Neural cell (in vitro differentiated cells): Measurements from ENCODE around the gene GLT6D1. TPM values are rescaled to one million over a fixed set of nuclear protein-coding genes. Genes with fewer than 3 reads are reported as not detected.

ENCODE experiments used
- H2AFZ ChIP-seq: fragments of 200-600, 300-800 bp; sonication (generic), shearing (Covaris generic); 2 replicates; pipeline ENCODE4 v1.6.0; 2014; ENCODE audit warnings: low read depth, mild to moderate bottlenecking, antibody characterized with exemption, low read length, moderate library complexity
- H3F3A ChIP-seq: fragments of 200-600 bp; shearing (Covaris generic); 2 replicates; pipeline ENCODE4 v1.6.1; 2016; ENCODE audit warnings: mild to moderate bottlenecking, moderate library complexity, mixed read lengths, antibody characterized with exemption, low read length; ENCODE audit not compliant: insufficient read depth, poor library complexity, severe bottlenecking
- H3K27ac ChIP-seq: fragments of 200-600, 300-800 bp; sonication (generic), shearing (Covaris generic); 2 replicates; pipeline ENCODE4 v1.5.1; 2014; ENCODE audit warnings: mild to moderate bottlenecking, low read length, moderate library complexity
- H3K27me3 ChIP-seq: fragments of 300-800, 200-600 bp; sonication (generic), shearing (Covaris generic); 2 replicates; pipeline ENCODE4 v1.6.0; 2014; ENCODE audit warnings: mild to moderate bottlenecking, low read depth, low read length, moderate library complexity; ENCODE audit not compliant: insufficient read depth
- H3K36me3 ChIP-seq: fragments of 300-800, 200-600 bp; sonication (generic), shearing (Covaris generic); 2 replicates; pipeline ENCODE4 v1.5.1; 2014; ENCODE audit warnings: mild to moderate bottlenecking, antibody characterized with exemption, low read length, moderate library complexity; ENCODE audit not compliant: insufficient read depth
- H3K4me2 ChIP-seq: fragments of 300-800, 200-600 bp; sonication (generic), shearing (Covaris generic); 2 replicates; pipeline ENCODE4 v1.6.0; 2014; ENCODE audit warnings: mild to moderate bottlenecking, low read length
- H3K4me3 ChIP-seq: fragments of 300-800, 200-600 bp; sonication (generic), shearing (Covaris generic); 2 replicates; pipeline ENCODE4 v1.5.1; 2014; ENCODE audit warnings: mild to moderate bottlenecking, low read length, moderate library complexity
- H3K79me2 ChIP-seq: fragments of 200-600 bp; shearing (Covaris generic); replicated peaks from 2 replicates; pipeline ENCODE4 v1.6.0; 2014; ENCODE audit warnings: mild to moderate bottlenecking, low read length, moderate library complexity; ENCODE audit not compliant: insufficient read depth
- H3K9ac ChIP-seq: fragments of 300-800, 200-600 bp; sonication (generic), shearing (Covaris generic); 2 replicates; pipeline ENCODE4 v1.6.1; 2016; ENCODE audit warnings: mild to moderate bottlenecking, low read length, mixed read lengths
- H3K9me2 ChIP-seq: fragments of 200-600 bp; shearing (Covaris generic); 2 replicates; pipeline ENCODE4 v1.6.1; 2016; ENCODE audit warnings: mild to moderate bottlenecking, low read length, mixed read lengths; ENCODE audit not compliant: insufficient read depth
- H3K9me3 ChIP-seq: fragments of 200-600, 300-800 bp; sonication (generic), shearing (Covaris generic); 2 replicates; pipeline ENCODE4 v1.6.1; 2016; ENCODE audit warnings: mild to moderate bottlenecking, mixed run types, low read length, moderate library complexity, mixed read lengths
- H4K20me1 ChIP-seq: fragments of 200-600 bp; shearing (Covaris generic); 2 replicates; pipeline ENCODE4 v1.6.1; 2016; ENCODE audit warnings: mild to moderate bottlenecking, mixed run types; ENCODE audit not compliant: insufficient read depth
- CTCF ChIP-seq: fragments of 450-650 bp; IDR thresholded peaks from 2 replicates; pipeline ENCODE4 v1.5.1; 2014; ENCODE audit warnings: antibody characterized with exemption, mild to moderate bottlenecking, moderate library complexity; ENCODE audit not compliant: poor library complexity, severe bottlenecking
- EP300 ChIP-seq: fragments of 450-650 bp; conservative IDR thresholded peaks from 2 replicates; pipeline ENCODE4 v1.6.1; 2014; ENCODE audit warnings: antibody characterized with exemption, mild to moderate bottlenecking, moderate library complexity; ENCODE audit not compliant: poor library complexity, severe bottlenecking
- EZH2 ChIP-seq: fragments of 200-600, 300-800 bp; shearing (Covaris generic), sonication (generic); IDR thresholded peaks from 2 replicates; pipeline ENCODE4 v1.6.1; 2014; ENCODE audit warnings: antibody characterized with exemption, low read length, borderline replicate concordance, mild to moderate bottlenecking; ENCODE audit not compliant: insufficient read depth, poor library complexity, severe bottlenecking
- MXI1 ChIP-seq: fragments of 450-650 bp; conservative IDR thresholded peaks from 2 replicates; pipeline ENCODE4 v1.6.1; 2014; ENCODE audit warnings: antibody characterized with exemption, mild to moderate bottlenecking; ENCODE audit not compliant: poor library complexity, severe bottlenecking
- POLR2AphosphoS5 ChIP-seq: IDR thresholded peaks from 2 replicates; pipeline ENCODE4 v1.6.1; 2012
- RAD21 ChIP-seq: fragments of 450-650 bp; conservative IDR thresholded peaks from 2 replicates; pipeline ENCODE4 v1.6.1; 2014; ENCODE audit warnings: antibody characterized with exemption, mild to moderate bottlenecking, moderate library complexity
- SMC3 ChIP-seq: fragments of 450-650 bp; conservative IDR thresholded peaks from 2 replicates; pipeline ENCODE4 v1.6.1; 2014; ENCODE audit warnings: antibody characterized with exemption, mild to moderate bottlenecking, moderate library complexity; ENCODE audit not compliant: poor library complexity
- TAF1 ChIP-seq: IDR thresholded peaks from 2 replicates; pipeline ENCODE4 v1.6.1; 2012; ENCODE audit warnings: low read depth
- polyA plus RNA-seq: library from polyadenylated mRNA; depleted of rRNA; stranded (reverse); fragments of >200 nt; gene quantifications from 2 replicates; pipeline ENCODE4 v1.2.3, GENCODE V29; 2014
- TF ChIP-seq, protein P1 (sequence below): IDR thresholded peaks from 2 replicates; pipeline ENCODE4 v1.6.1; 2012; ENCODE audit warnings: borderline replicate concordance

Gene GLT6D1
- polyA plus RNA-seq, 1 donor from 2014 or later: not detected

DNA sequence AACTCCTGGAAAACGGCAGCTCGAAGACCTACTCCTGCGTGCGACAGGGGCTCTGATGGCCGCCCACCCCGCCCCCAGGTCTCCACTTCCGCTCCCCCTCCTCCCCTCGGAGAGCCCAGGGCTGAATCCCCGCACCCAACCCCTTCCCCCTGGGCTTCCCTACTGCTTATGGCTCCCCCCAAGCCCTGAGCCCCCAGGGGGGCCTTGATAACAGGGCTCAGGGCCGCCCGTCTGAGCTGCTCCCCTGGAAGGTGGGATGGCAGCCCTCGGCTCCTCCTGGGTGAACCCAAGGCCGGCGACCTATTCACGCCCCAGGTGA lies 30.4 kb downstream of the GLT6D1 start:
- H3K79me2 ChIP-seq: no peaks in the 10 kb centered on the region
- TF ChIP-seq SMC3 (no peak), TAF1 (no peak), EP300 (no peak), RAD21 (no peak), POLR2AphosphoS5 (no peak), MXI1 (no peak), CTCF (no peak), EZH2 (no peak)
- TF ChIP-seq, protein P1, sequence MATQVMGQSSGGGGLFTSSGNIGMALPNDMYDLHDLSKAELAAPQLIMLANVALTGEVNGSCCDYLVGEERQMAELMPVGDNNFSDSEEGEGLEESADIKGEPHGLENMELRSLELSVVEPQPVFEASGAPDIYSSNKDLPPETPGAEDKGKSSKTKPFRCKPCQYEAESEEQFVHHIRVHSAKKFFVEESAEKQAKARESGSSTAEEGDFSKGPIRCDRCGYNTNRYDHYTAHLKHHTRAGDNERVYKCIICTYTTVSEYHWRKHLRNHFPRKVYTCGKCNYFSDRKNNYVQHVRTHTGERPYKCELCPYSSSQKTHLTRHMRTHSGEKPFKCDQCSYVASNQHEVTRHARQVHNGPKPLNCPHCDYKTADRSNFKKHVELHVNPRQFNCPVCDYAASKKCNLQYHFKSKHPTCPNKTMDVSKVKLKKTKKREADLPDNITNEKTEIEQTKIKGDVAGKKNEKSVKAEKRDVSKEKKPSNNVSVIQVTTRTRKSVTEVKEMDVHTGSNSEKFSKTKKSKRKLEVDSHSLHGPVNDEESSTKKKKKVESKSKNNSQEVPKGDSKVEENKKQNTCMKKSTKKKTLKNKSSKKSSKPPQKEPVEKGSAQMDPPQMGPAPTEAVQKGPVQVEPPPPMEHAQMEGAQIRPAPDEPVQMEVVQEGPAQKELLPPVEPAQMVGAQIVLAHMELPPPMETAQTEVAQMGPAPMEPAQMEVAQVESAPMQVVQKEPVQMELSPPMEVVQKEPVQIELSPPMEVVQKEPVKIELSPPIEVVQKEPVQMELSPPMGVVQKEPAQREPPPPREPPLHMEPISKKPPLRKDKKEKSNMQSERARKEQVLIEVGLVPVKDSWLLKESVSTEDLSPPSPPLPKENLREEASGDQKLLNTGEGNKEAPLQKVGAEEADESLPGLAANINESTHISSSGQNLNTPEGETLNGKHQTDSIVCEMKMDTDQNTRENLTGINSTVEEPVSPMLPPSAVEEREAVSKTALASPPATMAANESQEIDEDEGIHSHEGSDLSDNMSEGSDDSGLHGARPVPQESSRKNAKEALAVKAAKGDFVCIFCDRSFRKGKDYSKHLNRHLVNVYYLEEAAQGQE: no peak
- no peak overlapping the region for H3K4me3 ChIP-seq
- H2AFZ ChIP-seq: no peak overlapping the region
- no peak overlapping the region for H3K4me2 ChIP-seq
- no peaks in the 10 kb centered on the region for H4K20me1 ChIP-seq
- H3K9me2 ChIP-seq: no peaks in the 10 kb centered on the region
- H3K9ac ChIP-seq: no peak overlapping the region
- H3F3A ChIP-seq: no peaks in the 10 kb centered on the region
- H3K9me3 ChIP-seq: no peaks in the 10 kb centered on the region
- H3K36me3 ChIP-seq: no peaks in the 10 kb centered on the region
- H3K27ac ChIP-seq: no peak overlapping the region
- H3K27me3 ChIP-seq: no peaks in the 10 kb centered on the region

GRCh38 chr9:135608294-135608998 lies 30.9 kb downstream of the GLT6D1 start:
- Histone ChIP-seq H3K9me2 (no peaks in the 10 kb centered on the region), H3K27ac (no peak overlapping the region), H2AFZ (no peak overlapping the region), H3F3A (no peaks in the 10 kb centered on the region), H3K27me3 (no peaks in the 10 kb centered on the region), H3K9ac (no peak overlapping the region), H3K4me2 (no peak overlapping the region), H3K9me3 (no peaks in the 10 kb centered on the region), H3K36me3 (no peaks in the 10 kb centered on the region), H3K4me3 (no peak overlapping the region), H3K79me2 (no peaks in the 10 kb centered on the region), H4K20me1 (no peaks in the 10 kb centered on the region)
- TF ChIP-seq EZH2 (no peak), EP300 (no peak), POLR2AphosphoS5 (no peak), TAF1 (no peak), SMC3 (no peak), CTCF (no peak), RAD21 (no peak), MXI1 (no peak)
- TF ChIP-seq, protein P1: no peak
